ENCODE data around the gene SLMAP. TPM values are rescaled to one million over a fixed set of nuclear protein-coding genes. Genes with fewer than 3 reads are reported as not detected.

Gene SLMAP
- total RNA-seq, 5 donors from 2014 or later (not counting 1 experiment from before 2014, with no cell fraction given), result 57.4 to 78.8 (median 72.3) TPM

DNA sequence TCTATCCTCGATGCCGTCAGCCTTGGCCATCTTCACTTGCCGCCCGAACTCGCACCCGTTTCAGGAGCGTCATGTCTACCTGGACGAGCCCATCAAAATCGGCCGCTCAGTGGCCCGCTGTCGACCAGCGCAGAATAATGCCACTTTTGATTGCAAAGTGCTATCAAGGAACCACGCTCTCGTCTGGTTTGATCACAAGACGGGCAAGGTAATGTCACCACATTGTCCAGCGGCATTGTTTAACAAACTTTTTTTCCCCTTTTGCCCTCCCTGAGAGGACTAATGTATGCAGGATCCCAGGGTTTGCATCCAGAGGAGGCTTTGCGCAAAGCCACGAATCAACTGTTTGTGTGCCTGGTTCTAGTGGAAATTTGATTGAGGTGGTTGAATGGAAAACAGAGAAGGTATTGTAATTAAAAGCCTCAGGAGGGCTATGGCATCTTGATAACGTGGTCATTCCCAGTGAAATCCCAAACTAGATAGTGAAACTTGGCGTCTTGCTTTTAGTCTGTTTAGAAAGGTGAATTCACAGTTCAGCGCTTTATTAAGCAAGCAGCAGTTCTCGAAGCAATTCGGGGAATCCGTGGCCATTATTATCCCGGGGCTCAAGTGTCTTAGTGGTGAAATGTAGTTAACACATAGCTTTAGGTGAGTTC, 1.7 kb downstream of the SLMAP start:
- Histone ChIP-seq H3K4me3 (ENCODE audit: control insufficient read depth in 1 of 2, extremely low read depth in 1 of 2, low read length in 1 of 2) (peak overlapping the region; percentile 87 to 94), H3K27me3 (replicated peaks in 1 of 2; ENCODE audit: control insufficient read depth in 2 of 2, extremely low read depth in 1 of 2, insufficient read depth in 2 of 2, low read length in 1 of 2) (no peaks in the 10 kb centered on the region), H3K36me3 (ENCODE audit: control insufficient read depth in 2 of 2, extremely low read depth in 1 of 2, insufficient read depth in 1 of 2, low read length in 1 of 2) (peaks cover 0 to 8% of the 10 kb centered on the region in 2 donors), H3K4me1 (ENCODE audit: control insufficient read depth in 1 of 2, extremely low read depth in 1 of 2, insufficient read depth in 2 of 2, low read length in 2 of 2) (peaks cover 21 to 34% of the 10 kb centered on the region in 2 experiments), H3K27ac (ENCODE audit: low read length) (no peak overlapping the region), H3K9me3 (no peaks in the 10 kb centered on the region)
- H3K4me3 Mint-ChIP-seq, result peak overlapping the region; percentile 94 to 98 (median 95)
- peaks cover 11% of the 10 kb centered on the region for H3K36me3 Mint-ChIP-seq
- ChIA-PET POLR2A (interaction anchor here (0.7 kb wide), 2 partner anchors 28 to 389 kb away, joined by 3 to 4 read pairs; no protein-coding TSS in a partner anchor), CTCF (interaction anchor here in 1 of 2 donors (0.6 kb wide), 1 partner anchor 67 kb away, joined by 4 read pairs; no protein-coding TSS in a partner anchor)
- ATAC-seq (replicated peaks in 1 of 4) (no peak), DNase-seq (peak in 1 of 35 experiments; percentile 5)
- H3K27ac Mint-ChIP-seq, result peak overlapping the region in 1 of 2 donors; percentile 28
- peaks cover 54 to 57% (median 56%) of the 10 kb centered on the region in 3 donors for H3K4me1 Mint-ChIP-seq
- WGBS (ENCODE audit: insufficient coverage), result 85% methylated on average over 24 of the region's 26 CpGs
- H3K27me3 Mint-ChIP-seq, result no peaks in the 10 kb centered on the region
- H3K9me3 Mint-ChIP-seq, result no peaks in the 10 kb centered on the region

DNA sequence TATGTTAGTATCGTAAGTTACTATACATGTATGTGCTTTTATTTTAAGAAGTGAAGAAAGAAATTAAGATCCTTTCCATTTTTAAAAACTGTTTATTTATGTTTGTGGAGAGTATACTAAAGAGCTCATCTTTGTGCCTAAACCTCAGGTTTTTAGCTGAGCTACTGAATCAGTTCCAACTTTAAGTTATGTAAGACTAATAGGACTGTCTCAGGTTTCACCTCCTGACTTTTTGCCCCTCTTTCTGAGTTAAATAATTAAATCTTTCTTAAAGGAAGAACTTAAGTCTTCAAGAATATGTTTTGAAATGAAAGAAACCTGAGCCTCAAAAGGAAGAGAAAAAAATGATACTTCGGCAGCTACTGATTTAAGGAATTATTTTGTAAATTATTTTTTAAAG, 2.6 kb downstream of the SLMAP start:
- Histone ChIP-seq H3K4me3 (ENCODE audit: control insufficient read depth in 1 of 2, extremely low read depth in 1 of 2, low read length in 1 of 2) (no peak overlapping the region), H3K27ac (ENCODE audit: low read length) (no peak overlapping the region), H3K36me3 (ENCODE audit: control insufficient read depth in 2 of 2, extremely low read depth in 1 of 2, insufficient read depth in 1 of 2, low read length in 1 of 2) (peaks cover 0 to 11% of the 10 kb centered on the region in 2 donors), H3K4me1 (ENCODE audit: control insufficient read depth in 1 of 2, extremely low read depth in 1 of 2, insufficient read depth in 2 of 2, low read length in 2 of 2) (peaks cover 21 to 40% of the 10 kb centered on the region in 2 experiments), H3K9me3 (no peaks in the 10 kb centered on the region), H3K27me3 (replicated peaks in 1 of 2; ENCODE audit: control insufficient read depth in 2 of 2, extremely low read depth in 1 of 2, insufficient read depth in 2 of 2, low read length in 1 of 2) (no peaks in the 10 kb centered on the region)
- Mint-ChIP-seq H3K9me3 (no peaks in the 10 kb centered on the region), H3K27ac (no peak overlapping the region), H3K4me1 (peaks cover 63 to 66% (median 65%) of the 10 kb centered on the region in 3 donors), H3K27me3 (no peaks in the 10 kb centered on the region), H3K4me3 (peak overlapping the region; percentile 94 to 98 (median 95)), H3K36me3 (peaks cover 16% of the 10 kb centered on the region)
- CTCF ChIA-PET, result interaction anchor here in 1 of 2 donors (0.6 kb wide), 1 partner anchor 1023 kb away, joined by 3 read pairs; no protein-coding TSS in a partner anchor
- ATAC-seq (replicated peaks in 1 of 4), result no peak
- WGBS (ENCODE audit: insufficient coverage), result no CpG with 5 or more reads among the region's 2 CpGs
- POLR2A ChIA-PET, result no interaction called here
- DNase-seq, result no peak

- H3K27me3 Mint-ChIP-seq, result no peaks in the 10 kb centered on the region
- ChIA-PET POLR2A (interaction anchor here in 1 of 2 donors (0.7 to 0.8 kb wide), 2 partner anchors 46 to 51 kb away, joined by 7 to 8 read pairs; no protein-coding TSS in a partner anchor), CTCF (interaction anchor here in 1 of 2 donors (0.6 kb wide), 1 partner anchor 187 kb away, joined by 4 read pairs; no protein-coding TSS in a partner anchor)
- Histone ChIP-seq H3K9me3 (no peaks in the 10 kb centered on the region), H3K36me3 (ENCODE audit: control insufficient read depth in 2 of 2, extremely low read depth in 1 of 2, insufficient read depth in 1 of 2, low read length in 1 of 2) (peaks cover 0 to 10% of the 10 kb centered on the region in 2 donors), H3K27ac (ENCODE audit: low read length) (no peak overlapping the region), H3K4me1 (ENCODE audit: control insufficient read depth in 1 of 2, extremely low read depth in 1 of 2, insufficient read depth in 2 of 2, low read length in 2 of 2) (peaks cover 3 to 23% of the 10 kb centered on the region in 2 experiments), H3K4me3 (ENCODE audit: control insufficient read depth in 1 of 2, extremely low read depth in 1 of 2, low read length in 1 of 2) (no peak overlapping the region), H3K27me3 (replicated peaks in 1 of 2; ENCODE audit: control insufficient read depth in 2 of 2, extremely low read depth in 1 of 2, insufficient read depth in 2 of 2, low read length in 1 of 2) (no peaks in the 10 kb centered on the region)
- WGBS (ENCODE audit: insufficient coverage), result 100% methylated on average over 2 of the region's 2 CpGs
- peaks cover 64 to 77% (median 74%) of the 10 kb centered on the region in 3 donors for H3K4me1 Mint-ChIP-seq
- peak overlapping the region in 2 of 3 donors; percentile 10 to 44 for H3K4me3 Mint-ChIP-seq
- H3K27ac Mint-ChIP-seq, result peak overlapping the region in 1 of 2 donors; percentile 37
- peaks cover 42% of the 10 kb centered on the region for H3K36me3 Mint-ChIP-seq
- ATAC-seq (replicated peaks in 1 of 4), result no peak
- no peaks in the 10 kb centered on the region for H3K9me3 Mint-ChIP-seq
- DNase-seq, result no peak
Measured at GRCh38 chr3:57764794-57765193, 8.7 kb downstream of the SLMAP start.

- no peaks in the 10 kb centered on the region for H3K9me3 ChIP-seq
- whole genome bisulfite sequencing (ENCODE audit: insufficient coverage), result 100% methylated on average over 1 of the region's 3 CpGs
- no peak for ATAC-seq (replicated peaks in 1 of 4)
- H3K36me3 Mint-ChIP-seq, result peaks cover 50% of the 10 kb centered on the region
- H3K4me1 ChIP-seq (ENCODE audit: control insufficient read depth in 1 of 2, extremely low read depth in 1 of 2, insufficient read depth in 2 of 2, low read length in 2 of 2), result peaks cover 0 to 3% of the 10 kb centered on the region in 2 experiments
- H3K27me3 Mint-ChIP-seq, result no peaks in the 10 kb centered on the region
- H3K4me1 Mint-ChIP-seq, result peaks cover 55 to 76% (median 67%) of the 10 kb centered on the region in 3 donors
- peaks cover 0 to 2% of the 10 kb centered on the region in 2 donors for H3K36me3 ChIP-seq (ENCODE audit: control insufficient read depth in 2 of 2, extremely low read depth in 1 of 2, insufficient read depth in 1 of 2, low read length in 1 of 2)
- no peak for DNase-seq
- H3K4me3 Mint-ChIP-seq, result no peak overlapping the region
- H3K4me3 ChIP-seq (ENCODE audit: control insufficient read depth in 1 of 2, extremely low read depth in 1 of 2, low read length in 1 of 2), result no peak overlapping the region
- no peaks in the 10 kb centered on the region for H3K27me3 ChIP-seq (replicated peaks in 1 of 2; ENCODE audit: control insufficient read depth in 2 of 2, extremely low read depth in 1 of 2, insufficient read depth in 2 of 2, low read length in 1 of 2)
- H3K9me3 Mint-ChIP-seq, result no peaks in the 10 kb centered on the region
- CTCF ChIA-PET, result no interaction called here
- POLR2A ChIA-PET, result no interaction called here
- no peak overlapping the region for H3K27ac ChIP-seq (ENCODE audit: low read length)
- H3K27ac Mint-ChIP-seq, result no peak overlapping the region
Measured at GRCh38 chr3:57768595-57768994, 12.5 kb downstream of the SLMAP start.

GRCh38 chr3:57770009-57770827, 14.1 kb downstream of the SLMAP start:
- Histone ChIP-seq H3K36me3 (ENCODE audit: control insufficient read depth in 2 of 2, extremely low read depth in 1 of 2, insufficient read depth in 1 of 2, low read length in 1 of 2) (peaks cover 0 to 2% of the 10 kb centered on the region in 2 donors), H3K27me3 (replicated peaks in 1 of 2; ENCODE audit: control insufficient read depth in 2 of 2, extremely low read depth in 1 of 2, insufficient read depth in 2 of 2, low read length in 1 of 2) (no peaks in the 10 kb centered on the region), H3K9me3 (no peaks in the 10 kb centered on the region), H3K4me3 (ENCODE audit: control insufficient read depth in 1 of 2, extremely low read depth in 1 of 2, low read length in 1 of 2) (no peak overlapping the region), H3K4me1 (ENCODE audit: control insufficient read depth in 1 of 2, extremely low read depth in 1 of 2, insufficient read depth in 2 of 2, low read length in 2 of 2) (no peaks in the 10 kb centered on the region), H3K27ac (ENCODE audit: low read length) (no peak overlapping the region)
- Mint-ChIP-seq H3K27ac (peak overlapping the region in 1 of 2 donors; percentile 35), H3K36me3 (peaks cover 39% of the 10 kb centered on the region), H3K9me3 (no peaks in the 10 kb centered on the region), H3K4me1 (peaks cover 38 to 60% (median 50%) of the 10 kb centered on the region in 3 donors), H3K4me3 (no peak overlapping the region), H3K27me3 (no peaks in the 10 kb centered on the region)
- ChIA-PET POLR2A (interaction anchor here in 1 of 2 donors (0.6 kb wide), 1 partner anchor 11 kb away, joined by 6 read pairs; no protein-coding TSS in a partner anchor), CTCF (interaction anchor here (0.5 to 0.6 kb wide), 3 partner anchors 8 to 89 kb away, joined by 3 to 6 read pairs (median 4); no protein-coding TSS in a partner anchor)
- DNase-seq (no peak), ATAC-seq (replicated peaks in 1 of 4) (no peak)
- WGBS (ENCODE audit: insufficient coverage), result 97% methylated on average over 3 of the region's 4 CpGs

- no peak for ATAC-seq (replicated peaks in 1 of 4)
- POLR2A ChIA-PET, result interaction anchor here in 1 of 2 donors (0.5 kb wide), 1 partner anchor 9 kb away, joined by 3 read pairs; no protein-coding TSS in a partner anchor
- no peaks in the 10 kb centered on the region for H3K9me3 Mint-ChIP-seq
- no peak for DNase-seq
- no peaks in the 10 kb centered on the region for H3K36me3 ChIP-seq (ENCODE audit: control insufficient read depth in 2 of 2, extremely low read depth in 1 of 2, insufficient read depth in 1 of 2, low read length in 1 of 2)
- WGBS (ENCODE audit: insufficient coverage), result 100% methylated on average over 4 of the region's 4 CpGs
- no peak overlapping the region for H3K4me3 ChIP-seq (ENCODE audit: control insufficient read depth in 1 of 2, extremely low read depth in 1 of 2, low read length in 1 of 2)
- peaks cover 31% of the 10 kb centered on the region for H3K36me3 Mint-ChIP-seq
- H3K4me3 Mint-ChIP-seq, result no peak overlapping the region
- H3K27me3 Mint-ChIP-seq, result no peaks in the 10 kb centered on the region
- no peaks in the 10 kb centered on the region for H3K4me1 ChIP-seq (ENCODE audit: control insufficient read depth in 1 of 2, extremely low read depth in 1 of 2, insufficient read depth in 2 of 2, low read length in 2 of 2)
- CTCF ChIA-PET, result interaction anchor here in 1 of 2 donors (0.6 kb wide), 1 partner anchor 53 kb away, joined by 5 read pairs; no protein-coding TSS in a partner anchor
- H3K27ac ChIP-seq (ENCODE audit: low read length), result no peak overlapping the region
- no peak overlapping the region for H3K27ac Mint-ChIP-seq
- no peaks in the 10 kb centered on the region for H3K9me3 ChIP-seq
- peaks cover 39 to 51% (median 42%) of the 10 kb centered on the region in 3 donors for H3K4me1 Mint-ChIP-seq
- H3K27me3 ChIP-seq (replicated peaks in 1 of 2; ENCODE audit: control insufficient read depth in 2 of 2, extremely low read depth in 1 of 2, insufficient read depth in 2 of 2, low read length in 1 of 2), result no peaks in the 10 kb centered on the region
Measured at GRCh38 chr3:57772251-57772650, 16.1 kb downstream of the SLMAP start.

Data from T-cell (primary cell).